SK-N-MC (cell line): Measurements from ENCODE around the gene GPSM3.
"Not testable (repeated sequence)": the region's sequence is repeated elsewhere in the genome, so short reads cannot be mapped to it uniquely, and the experiment has no call there.

Source experiments
- DNase-seq: peaks from one replicate; pipeline ENCODE4 v3.0.0-alpha.2; 2011; ENCODE audit warnings: low read depth, low spot score
- H3K27ac ChIP-seq: fragments of 200-600 bp; sonication (generic); 2 replicates; pipeline ENCODE4 v1.5.1; 2016; ENCODE audit warnings: mixed run types
- H3K36me3 ChIP-seq: fragments of 200-600 bp; sonication (generic); 2 replicates; pipeline ENCODE4 v1.6.1; 2017; ENCODE audit warnings: antibody characterized with exemption, low read length, mixed read lengths; ENCODE audit not compliant: insufficient read depth
- H3K4me3 ChIP-seq: fragments of 200-600 bp; sonication (generic); 2 replicates; pipeline ENCODE4 v1.5.1; 2016
- H3K9ac ChIP-seq: fragments of 200-600 bp; sonication (generic); 2 replicates; pipeline ENCODE4 v1.8.0; 2017; ENCODE audit warnings: mixed run types, mixed read lengths; ENCODE audit not compliant: insufficient read length
- H3K9me3 ChIP-seq: fragments of 200-600 bp; sonication (generic); 2 replicates; pipeline ENCODE4 v1.6.1; 2017; ENCODE audit warnings: low read depth, mild to moderate bottlenecking, antibody characterized with exemption, low read length, moderate library complexity, mixed read lengths
- EZH2 ChIP-seq: fragments of 200-600 bp; sonication (generic); IDR thresholded peaks from one replicate; pipeline ENCODE4 v1.6.1; 2017; ENCODE audit warnings: antibody characterized with exemption
- FOXP2 ChIP-seq: optimal IDR thresholded peaks from 2 replicates; pipeline ENCODE3; 2011; ENCODE audit warnings: mild to moderate bottlenecking, moderate library complexity; ENCODE audit not compliant: insufficient read depth; ENCODE audit errors: extremely low read length, control extremely low read depth
- POLR2AphosphoS5 ChIP-seq: IDR thresholded peaks from 2 replicates; pipeline ENCODE4 v1.6.1; 2012; ENCODE audit warnings: mild to moderate bottlenecking, low read depth, low read length, borderline replicate concordance

The GPSM3 gene

DNA sequence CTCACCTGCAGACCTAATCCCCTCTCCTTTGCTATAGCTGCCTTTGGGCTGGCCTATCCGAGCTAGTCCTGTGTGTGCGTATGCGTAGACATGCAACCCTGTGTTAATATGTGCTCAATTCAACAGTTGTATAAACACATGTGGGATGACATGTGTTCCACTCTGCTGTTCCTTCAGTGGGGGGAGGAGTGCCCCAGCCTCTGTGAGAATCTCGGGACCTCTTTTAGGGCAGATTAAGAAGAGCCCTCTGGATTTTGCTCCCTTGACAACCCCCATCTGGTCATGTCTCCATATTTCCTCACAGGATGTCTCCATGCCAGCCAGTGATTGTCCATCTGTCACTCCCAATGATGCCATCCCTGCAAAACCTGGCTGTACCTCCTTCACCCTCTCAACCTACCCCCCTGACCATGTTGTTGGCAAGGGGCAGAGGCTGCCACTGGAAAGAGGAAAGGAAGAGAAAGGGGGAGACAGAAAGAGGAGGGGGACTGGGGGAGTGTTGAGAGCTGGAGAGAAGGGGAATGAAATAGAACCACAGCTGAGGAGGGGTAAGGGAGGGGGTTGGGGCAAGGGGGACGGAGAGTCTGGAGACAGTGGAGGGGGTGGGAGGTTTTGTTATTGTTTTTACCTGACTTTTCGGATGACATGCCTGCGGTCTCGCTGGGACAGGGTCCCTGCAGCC lies 41.1 kb downstream of the GPSM3 start:
- Histone ChIP-seq H3K4me3 (no peak overlapping the region), H3K9ac (no peak overlapping the region), H3K9me3 (no peaks in the 10 kb centered on the region), H3K36me3 (peaks cover 7% of the 10 kb centered on the region; the same call in 1 of the 2 replicates), H3K27ac (no peak overlapping the region)
- TF ChIP-seq FOXP2 (no peak), POLR2AphosphoS5 (no peak), EZH2 (no peak)
- DNase-seq: no peak

- no peaks in the 10 kb centered on the region for H3K36me3 ChIP-seq
- no peak overlapping the region for H3K9ac ChIP-seq
- TF ChIP-seq POLR2AphosphoS5 (no peak), FOXP2 (no peak), EZH2 (no peak)
- no peaks in the 10 kb centered on the region for H3K9me3 ChIP-seq
- no peak for DNase-seq
- H3K4me3 ChIP-seq: no peak overlapping the region
- no peak overlapping the region for H3K27ac ChIP-seq
Observed at GRCh38 chr6:32149932-32150870, 42.2 kb downstream of the GPSM3 start.

DNA sequence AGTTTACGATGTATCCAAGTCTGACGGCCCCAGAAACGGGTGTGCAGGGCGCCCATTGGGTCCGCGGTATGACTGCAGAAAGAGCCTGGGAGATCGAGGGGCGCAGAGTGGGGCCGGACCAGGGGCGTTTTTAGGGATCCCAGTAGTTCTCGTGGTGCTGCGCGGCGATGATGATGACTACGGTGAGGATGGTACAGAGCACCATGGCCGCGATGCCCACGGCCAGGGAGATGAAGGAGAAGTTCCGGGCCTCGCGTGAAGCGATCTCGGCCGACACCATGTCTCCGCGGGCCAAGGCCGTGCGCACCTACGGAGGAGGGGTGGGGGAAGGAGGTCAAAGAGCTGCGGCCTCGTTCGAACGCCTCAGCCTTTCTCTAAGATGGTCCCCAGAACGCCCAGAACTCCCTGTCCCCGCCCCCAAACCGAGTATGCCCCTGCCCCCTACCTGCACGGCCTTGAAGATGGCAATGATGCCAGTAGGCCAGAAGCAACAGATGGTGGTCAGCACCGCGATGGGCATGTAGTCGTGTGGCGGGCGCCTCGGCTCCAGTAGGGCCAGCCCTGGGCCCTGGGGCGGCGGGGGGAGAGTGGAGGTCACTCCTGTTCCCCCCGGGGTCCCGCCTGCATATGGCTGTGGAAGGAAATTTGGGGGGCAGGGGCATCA lies 43.2 kb downstream of the GPSM3 start:
- Histone ChIP-seq H3K4me3 (no peak overlapping the region), H3K27ac (no peak overlapping the region), H3K36me3 (no peaks in the 10 kb centered on the region), H3K9ac (no peak overlapping the region), H3K9me3 (no peaks in the 10 kb centered on the region)
- TF ChIP-seq FOXP2 (no peak), EZH2 (no peak), POLR2AphosphoS5 (no peak)
- DNase-seq: no peak

GRCh38 chr6:32148289-32149091 lies 44.0 kb downstream of the GPSM3 start:
- Histone ChIP-seq H3K9me3 (no peaks in the 10 kb centered on the region), H3K36me3 (no peaks in the 10 kb centered on the region), H3K9ac (no peak overlapping the region), H3K27ac (no peak overlapping the region), H3K4me3 (no peak overlapping the region)
- DNase-seq: no peak
- TF ChIP-seq POLR2AphosphoS5 (no peak), FOXP2 (no peak), EZH2 (no peak)

GRCh38 chr6:32147401-32148132 lies 44.9 kb downstream of the GPSM3 start:
- H3K36me3 ChIP-seq: no peaks in the 10 kb centered on the region
- no peak overlapping the region for H3K4me3 ChIP-seq
- no peak overlapping the region for H3K9ac ChIP-seq
- TF ChIP-seq EZH2 (no peak), POLR2AphosphoS5 (no peak)
- H3K9me3 ChIP-seq: no peaks in the 10 kb centered on the region
- no peak for DNase-seq
- H3K27ac ChIP-seq: no peak overlapping the region

DNA sequence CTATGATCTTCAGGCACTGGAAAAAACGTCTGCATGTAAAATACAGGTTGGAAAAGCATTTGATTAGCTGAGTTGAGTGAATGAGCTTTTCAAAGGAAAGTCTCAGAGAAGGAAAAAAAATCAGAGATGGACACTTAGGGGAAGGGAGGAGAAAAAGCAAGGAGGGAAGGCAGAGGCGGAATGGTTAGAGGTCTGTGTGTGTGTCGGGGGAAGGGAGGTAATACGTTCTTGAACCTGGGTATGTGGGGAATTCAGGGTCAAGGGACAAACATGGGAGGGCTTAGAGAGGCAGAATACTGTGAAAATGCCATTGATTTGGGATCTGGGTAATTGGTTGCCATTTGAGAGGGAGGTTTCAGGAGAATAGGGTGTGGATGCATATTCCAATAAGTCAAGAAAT lies 45.8 kb downstream of the GPSM3 start:
- DNase-seq: no peak
- TF ChIP-seq POLR2AphosphoS5: no peak
- H3K9me3 ChIP-seq: no peaks in the 10 kb centered on the region
- H3K27ac ChIP-seq: peak overlapping the region; percentile 48
- no peak overlapping the region for H3K9ac ChIP-seq
- H3K4me3 ChIP-seq: no peak overlapping the region
- no peaks in the 10 kb centered on the region for H3K36me3 ChIP-seq

DNA sequence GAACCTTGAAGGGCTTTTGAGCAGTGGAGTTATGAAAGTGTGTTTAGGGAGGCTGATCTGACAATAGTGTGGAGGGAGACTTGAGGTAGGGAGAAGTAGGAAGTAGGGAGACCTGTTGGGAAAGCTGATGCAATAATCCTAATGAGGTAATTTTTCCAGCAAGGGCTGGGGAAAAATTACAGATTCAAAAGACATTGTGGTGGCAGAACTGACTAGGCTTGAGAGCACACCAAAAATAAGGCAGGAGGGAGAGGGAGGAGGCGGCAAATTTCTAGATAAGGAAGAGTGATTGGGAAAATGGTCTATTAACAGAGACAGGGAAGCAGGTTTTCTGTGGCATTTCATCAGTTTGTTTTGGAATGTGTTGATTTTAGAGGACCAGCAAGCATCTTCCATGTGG lies 46.2 kb downstream of the GPSM3 start:
- H3K4me3 ChIP-seq: no peak overlapping the region
- peak overlapping the region; percentile 51 for H3K9ac ChIP-seq
- no peak for DNase-seq
- H3K36me3 ChIP-seq: no peaks in the 10 kb centered on the region
- H3K9me3 ChIP-seq: no peaks in the 10 kb centered on the region
- TF ChIP-seq EZH2: no peak
- no peak for TF ChIP-seq FOXP2
- no peak for TF ChIP-seq POLR2AphosphoS5
- H3K27ac ChIP-seq: peak overlapping the region; percentile 48

DNA sequence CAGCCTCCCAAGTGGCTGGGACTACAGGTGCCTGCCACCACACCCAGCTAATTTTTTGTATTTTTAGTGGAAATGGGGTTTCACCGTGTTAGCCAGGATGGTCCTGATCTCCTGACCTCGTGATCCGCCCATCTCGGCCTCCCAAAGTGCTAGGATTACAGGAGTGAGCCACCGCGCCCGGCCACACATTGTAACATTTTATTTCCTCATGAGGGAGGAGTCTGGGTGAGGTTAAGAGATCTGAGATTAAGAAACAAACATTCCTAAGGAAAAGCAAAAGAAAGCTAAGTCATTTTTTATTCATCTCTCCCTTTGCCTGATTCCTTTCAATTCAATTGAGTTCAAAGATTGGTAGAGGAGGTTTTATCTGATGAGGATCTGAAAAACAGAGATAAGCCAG lies 48.2 kb downstream of the GPSM3 start:
- not testable (repeated sequence) for H3K27ac ChIP-seq, H3K9ac ChIP-seq, DNase-seq, H3K36me3 ChIP-seq, H3K4me3 ChIP-seq, H3K9me3 ChIP-seq
